Stomach (tissue), 9 donors: ENCODE measurements around the gene NUP214. TPM values are rescaled to one million over a fixed set of nuclear protein-coding genes. Genes with fewer than 3 reads are reported as not detected.
A peak's percentile ranks its signal among the peaks of the same experiment; 100 is the strongest.

Source experiments
- DNase-seq, 2 donors: peaks; one replicate each; pipeline versions ENCODE4 v3.0.0 to v3.0.0-alpha.2; 2013 to 2019
- H3K27ac ChIP-seq, 5 donors: fragments of 200-600 bp in 4 of 5; sonication (generic) in 4 of 5; one replicate each; pipeline ENCODE4 v1.5.1; 2013 to 2019; ENCODE audit warnings: mild to moderate bottlenecking in 1 of 5, moderate library complexity in 1 of 5
- H3K27me3 ChIP-seq, 3 donors: fragments of 200-600 bp; sonication (generic); one replicate each; pipeline ENCODE4 v1.5.1; 2017 to 2019; ENCODE audit warnings: mixed run types in 1 of 3
- H3K36me3 ChIP-seq, 4 donors: fragments of 200-600 bp; sonication (generic); 1 replicate in 3 of 4; 2 replicates in 1 of 4; pipeline ENCODE4 v1.5.1; 2016 to 2019
- H3K4me1 ChIP-seq, 4 donors: fragments of 200-600 bp; sonication (generic); one replicate each; pipeline ENCODE4 v1.5.1; 2016 to 2019
- H3K4me3 ChIP-seq, 4 donors: fragments of 200-600 bp; sonication (generic) in 3 of 4; one replicate each; pipeline ENCODE4 v1.5.1; 2016 to 2019; ENCODE audit warnings: mild to moderate bottlenecking in 1 of 4
- H3K9me3 ChIP-seq, 4 donors: fragments of 200-600 bp; sonication (generic); one replicate each; pipeline ENCODE4 v1.5.1; 2016 to 2019
- CTCF ChIP-seq, 7 experiments: fragments of 450-650 bp in 4 of 7; fragments of 200-600 bp in 3 of 7; sonication (generic) in 3 of 7; IDR thresholded peaks; one replicate each; pipeline ENCODE4 v1.5.1; 2016 to 2019; ENCODE audit warnings: antibody characterized with exemption in 7 of 7, control low read depth in 2 of 7, mild to moderate bottlenecking in 1 of 7
- EP300 ChIP-seq: sonication (generic); formaldehyde crosslinking; IDR thresholded peaks from one replicate; pipeline ENCODE4 v1.6.1; 2017; ENCODE audit warnings: antibody characterized with exemption
- POLR2A ChIP-seq, 4 donors: fragments of 450-650 bp; IDR thresholded peaks; one replicate each; pipeline ENCODE4 v1.6.1; 2016; ENCODE audit warnings: antibody characterized with exemption in 4 of 4, control low read depth in 2 of 4, mild to moderate bottlenecking in 1 of 4, moderate library complexity in 1 of 4
- POLR2AphosphoS5 ChIP-seq, 3 donors: sonication (generic); formaldehyde crosslinking; IDR thresholded peaks; one replicate each; pipeline ENCODE4 v1.6.1; 2016; ENCODE audit warnings: antibody characterized with exemption in 3 of 3
- WGBS, 5 donors: extraction: QIAGEN DNeasy Blood & Tissue Kit in 3 of 5; methylation state at CpG; one replicate each; pipeline versions ENCODE4 v1.1.5 to v1.1.7; 2013 to 2018; 5-methylcytosine and 5-hydroxymethylcytosine counted together
- intact Hi-C: fragments of 100-400 bp; cut with DNase I; formaldehyde crosslinking; loops from one replicate; pipeline ENCODE4 v1.15.1; 2023; ENCODE audit warnings: low total_unique reads
- polyA plus RNA-seq, 3 donors: library from polyadenylated mRNA; stranded (reverse); fragments of 200-250 nt; gene quantifications; one replicate each; pipeline ENCODE4 v1.2.3, GENCODE V29; 2013
- total RNA-seq, 5 donors: library from RNA; depleted of rRNA; stranded (reverse); fragments of >200 nt; gene quantifications; one replicate each; pipeline versions ENCODE4 v1.1.0 to v1.2.3, GENCODE V29; 2014 to 2016
- donor health status: healthy with polysubstance abuse.
- donor health status: Bipolar disorder and iron deficiency.
- donor health status: healthy.

The NUP214 gene
- total and polyA plus RNA-seq, 8 donors, result 21.7 to 111 (median 35.0) TPM

- TF ChIP-seq POLR2A (IDR thresholded peaks at IDR 0.05) (no peak), CTCF (IDR thresholded peaks at IDR 0.05) (no peak), POLR2AphosphoS5 (IDR thresholded peaks at IDR 0.05) (no peak), EP300 (no peak)
- Histone ChIP-seq H3K9me3 (no peaks in the 10 kb centered on the region), H3K36me3 (peaks cover 32 to 68% (median 68%) of the 10 kb centered on the region in 4 donors), H3K27ac (peak overlapping the region in 1 of 5 donors; percentile 25), H3K4me1 (peaks cover 22 to 29% (median 28%) of the 10 kb centered on the region in 4 donors), H3K27me3 (peaks cover 0 to 9% (median 7%) of the 10 kb centered on the region in 3 donors), H3K4me3 (no peak overlapping the region)
- DNase-seq, result no peak
- WGBS, 5 donors, result 87 to 96% (median 92%) methylated on average over 9 of the region's 9 CpGs
- intact Hi-C loops, result no loop called here
These were observed 108.6 kb downstream of the NUP214 start for GRCh38 chr9:131233995-131234394.

- no peak overlapping the region for H3K27ac ChIP-seq
- intact Hi-C loops, result no loop called here
- DNase-seq, result no peak
- H3K36me3 ChIP-seq, result peaks cover 31 to 59% (median 58%) of the 10 kb centered on the region in 4 donors
- no peak overlapping the region for H3K4me3 ChIP-seq
- peaks cover 22 to 31% (median 29%) of the 10 kb centered on the region in 4 donors for H3K4me1 ChIP-seq
- no peaks in the 10 kb centered on the region for H3K9me3 ChIP-seq
- peaks cover 0 to 18% (median 7%) of the 10 kb centered on the region in 3 donors for H3K27me3 ChIP-seq
- 90 to 94% (median 92%) methylated on average over 14 to 16 of the region's 16 CpGs for WGBS, 5 donors
- TF ChIP-seq POLR2AphosphoS5 (IDR thresholded peaks at IDR 0.05) (no peak), EP300 (no peak), POLR2A (IDR thresholded peaks at IDR 0.05) (no peak), CTCF (IDR thresholded peaks at IDR 0.05) (no peak)
These were observed 109.6 kb downstream of the NUP214 start for GRCh38 chr9:131234799-131235479.

- H3K4me1 ChIP-seq, result peaks cover 22 to 31% (median 29%) of the 10 kb centered on the region in 4 donors
- no peak for TF ChIP-seq POLR2A (IDR thresholded peaks at IDR 0.05)
- WGBS, 5 donors, result 86 to 95% (median 91%) methylated on average over 8 to 9 of the region's 9 CpGs
- intact Hi-C loops, result no loop called here
- H3K36me3 ChIP-seq, result peaks cover 26 to 54% (median 53%) of the 10 kb centered on the region in 4 donors
- H3K9me3 ChIP-seq, result no peaks in the 10 kb centered on the region
- peaks cover 0 to 23% (median 7%) of the 10 kb centered on the region in 3 donors for H3K27me3 ChIP-seq
- DNase-seq, result no peak
- no peak overlapping the region for H3K4me3 ChIP-seq
- no peak overlapping the region for H3K27ac ChIP-seq
These were observed 110.1 kb downstream of the NUP214 start for GRCh38 chr9:131235480-131235851.

DNA sequence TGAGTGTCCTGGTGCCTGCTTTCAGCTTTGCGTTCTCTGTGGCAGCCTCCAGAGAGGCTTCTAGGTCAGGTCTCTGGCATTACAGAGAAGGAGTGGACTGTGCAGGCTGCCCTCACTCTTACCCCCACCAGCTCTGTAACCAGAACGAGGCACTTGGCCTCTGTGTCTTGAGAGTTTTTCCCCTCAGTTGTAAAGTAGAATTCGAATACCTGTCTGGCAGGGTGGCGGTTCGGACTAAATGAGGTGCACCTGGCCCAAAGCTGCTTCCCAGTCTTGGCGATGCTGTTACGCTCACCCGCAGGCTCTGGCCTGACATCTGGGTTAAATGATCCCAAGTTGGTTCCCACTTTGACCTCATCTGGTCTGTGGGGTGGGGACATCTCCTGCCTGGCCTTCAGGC, 110.8 kb downstream of the NUP214 start:
- H3K27me3 ChIP-seq, result peaks cover 0 to 29% (median 7%) of the 10 kb centered on the region in 3 donors
- 50 to 78% (median 57%) methylated on average over 7 to 8 of the region's 8 CpGs for WGBS, 5 donors
- TF ChIP-seq CTCF (IDR thresholded peaks at IDR 0.05), result no peak
- TF ChIP-seq POLR2AphosphoS5 (IDR thresholded peaks at IDR 0.05), result no peak
- TF ChIP-seq EP300, result no peak
- no peak for TF ChIP-seq POLR2A (IDR thresholded peaks at IDR 0.05)
- H3K36me3 ChIP-seq, result peaks cover 21 to 47% (median 46%) of the 10 kb centered on the region in 4 donors
- H3K27ac ChIP-seq, result no peak overlapping the region
- no peak overlapping the region for H3K4me3 ChIP-seq
- peaks cover 22 to 31% (median 29%) of the 10 kb centered on the region in 4 donors for H3K4me1 ChIP-seq
- no peaks in the 10 kb centered on the region for H3K9me3 ChIP-seq
- no peak for DNase-seq
- intact Hi-C loops, result no loop called here

GRCh38 chr9:131236761-131237160, 111.4 kb downstream of the NUP214 start:
- TF ChIP-seq POLR2AphosphoS5 (IDR thresholded peaks at IDR 0.05) (peak in 1 of 3 donors; percentile 25), CTCF (IDR thresholded peaks at IDR 0.05) (no peak)
- Histone ChIP-seq H3K27ac (peak overlapping the region in 1 of 5 donors; percentile 29), H3K27me3 (peaks cover 0 to 33% (median 7%) of the 10 kb centered on the region in 3 donors), H3K36me3 (peaks cover 21 to 41% (median 40%) of the 10 kb centered on the region in 4 donors), H3K4me1 (peaks cover 22 to 31% (median 29%) of the 10 kb centered on the region in 4 donors), H3K4me3 (no peak overlapping the region), H3K9me3 (no peaks in the 10 kb centered on the region)
- intact Hi-C loops, result no loop called here
- peak in 1 of 2 donors; percentile 53 for DNase-seq
- WGBS, 5 donors, result 28 to 53% (median 33%) methylated on average over 5 of the region's 5 CpGs
